ENCODE results near the gene CCDC69. TPM values are rescaled to one million over a fixed set of nuclear protein-coding genes. Genes with fewer than 3 reads are reported as not detected.
"Not testable (repeated sequence)": the region's sequence is repeated elsewhere in the genome, so short reads cannot be mapped to it uniquely, and the experiment has no call there.

The CCDC69 gene
- total RNA-seq, 4 donors from 2014 or later = 204 to 317 (median 256) TPM

DNA sequence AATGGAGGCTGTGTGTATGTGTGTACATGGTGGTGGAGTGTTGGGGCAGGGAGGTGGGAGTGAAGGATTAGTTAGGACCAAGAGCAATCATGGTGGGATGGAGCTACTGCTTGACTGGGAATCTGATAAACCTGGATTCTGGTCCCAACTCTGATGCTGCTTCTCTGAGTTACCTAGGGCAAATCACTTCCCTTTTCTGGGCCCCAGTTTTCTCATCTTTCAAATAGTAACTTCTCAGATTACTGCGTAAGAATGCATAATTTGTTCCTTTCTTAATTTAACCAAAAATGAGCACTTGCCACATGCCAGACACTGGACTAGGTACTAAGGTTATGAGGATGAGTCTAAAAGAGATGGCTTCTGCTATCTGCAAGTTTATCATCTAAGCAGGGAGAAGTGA lies 45.5 kb downstream of the CCDC69 start:
- Histone ChIP-seq H3K9me3 (no peaks in the 10 kb centered on the region), H3K27ac (no peak overlapping the region), H3K36me3 (peaks cover 0 to 61% of the 10 kb centered on the region in 2 donors), H3K4me3 (no peak overlapping the region), H3K27me3 (no peaks in the 10 kb centered on the region), H3K4me1 (peaks cover 0 to 10% (median 6%) of the 10 kb centered on the region in 3 donors)
- no peak for ATAC-seq
- TF ChIP-seq, protein P1, sequence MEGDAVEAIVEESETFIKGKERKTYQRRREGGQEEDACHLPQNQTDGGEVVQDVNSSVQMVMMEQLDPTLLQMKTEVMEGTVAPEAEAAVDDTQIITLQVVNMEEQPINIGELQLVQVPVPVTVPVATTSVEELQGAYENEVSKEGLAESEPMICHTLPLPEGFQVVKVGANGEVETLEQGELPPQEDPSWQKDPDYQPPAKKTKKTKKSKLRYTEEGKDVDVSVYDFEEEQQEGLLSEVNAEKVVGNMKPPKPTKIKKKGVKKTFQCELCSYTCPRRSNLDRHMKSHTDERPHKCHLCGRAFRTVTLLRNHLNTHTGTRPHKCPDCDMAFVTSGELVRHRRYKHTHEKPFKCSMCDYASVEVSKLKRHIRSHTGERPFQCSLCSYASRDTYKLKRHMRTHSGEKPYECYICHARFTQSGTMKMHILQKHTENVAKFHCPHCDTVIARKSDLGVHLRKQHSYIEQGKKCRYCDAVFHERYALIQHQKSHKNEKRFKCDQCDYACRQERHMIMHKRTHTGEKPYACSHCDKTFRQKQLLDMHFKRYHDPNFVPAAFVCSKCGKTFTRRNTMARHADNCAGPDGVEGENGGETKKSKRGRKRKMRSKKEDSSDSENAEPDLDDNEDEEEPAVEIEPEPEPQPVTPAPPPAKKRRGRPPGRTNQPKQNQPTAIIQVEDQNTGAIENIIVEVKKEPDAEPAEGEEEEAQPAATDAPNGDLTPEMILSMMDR (IDR thresholded peaks at IDR 0.05) = no peak
- TF ChIP-seq POLR2AphosphoS5 (IDR thresholded peaks at IDR 0.05) (no peak), EP300 (IDR thresholded peaks at IDR 0.05) (no peak), POLR2A (IDR thresholded peaks at IDR 0.05) (no peak)
- WGBS, 2 donors (ENCODE audit: low coverage in 1 of 2) = 71% methylated on average over 1 of the region's 1 CpG; no CpG with 5 or more reads in 1 of the 2 donors

DNA sequence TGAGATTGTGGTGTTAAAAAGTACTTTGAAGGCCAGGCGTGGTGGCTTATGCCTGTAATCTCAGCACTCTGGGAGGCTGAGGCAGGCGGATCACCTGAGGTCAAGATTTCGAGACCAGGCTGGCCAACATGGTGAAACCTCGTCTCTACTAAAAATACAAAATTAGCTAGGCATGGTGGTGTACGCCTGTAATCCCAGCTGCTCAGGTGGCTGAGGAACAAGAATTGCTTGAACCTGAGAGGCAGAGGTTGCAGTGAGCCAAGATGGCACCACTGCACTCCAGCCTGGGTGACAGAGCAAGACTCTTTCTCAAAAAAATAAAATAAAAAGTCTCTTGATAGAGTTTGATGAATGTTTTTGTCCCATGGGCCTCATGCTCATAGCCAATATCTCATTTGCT lies 47.6 kb downstream of the CCDC69 start:
- not testable (repeated sequence) for H3K4me3 ChIP-seq, H3K9me3 ChIP-seq, ATAC-seq, H3K27ac ChIP-seq, H3K4me1 ChIP-seq, H3K27me3 ChIP-seq
- peaks cover 0 to 40% of the 10 kb centered on the region in 2 donors for H3K36me3 ChIP-seq
- WGBS, 2 donors (ENCODE audit: low coverage in 1 of 2) = 97 to 100% methylated on average over 1 to 5 of the region's 5 CpGs

DNA sequence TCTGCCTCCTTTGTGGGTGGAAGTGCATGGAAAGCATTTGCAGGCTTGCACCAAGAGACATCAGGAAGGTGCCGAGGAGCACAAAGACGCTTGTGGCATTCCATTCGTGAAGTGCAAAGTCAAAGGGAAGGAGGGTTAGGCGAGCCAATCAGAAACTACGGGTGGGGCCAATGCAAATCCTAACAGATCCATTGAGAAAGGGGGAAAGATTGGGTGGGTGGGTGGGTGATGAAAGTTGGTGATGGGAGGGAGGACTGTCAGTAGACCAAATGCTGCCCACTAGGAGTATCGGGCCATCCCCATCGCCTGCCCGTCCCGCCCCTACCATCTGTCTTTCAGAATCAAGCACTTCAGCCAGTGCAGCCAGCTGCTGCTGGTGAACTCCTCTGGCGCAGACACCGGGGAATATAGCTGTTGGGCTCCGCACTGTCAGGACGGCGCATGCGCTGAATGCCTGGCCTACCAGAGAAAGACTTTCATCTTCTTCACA lies 49.2 kb downstream of the CCDC69 start:
- ATAC-seq = peak; percentile 46
- TF ChIP-seq EP300 (IDR thresholded peaks at IDR 0.05) = no peak
- no peak for TF ChIP-seq POLR2A (IDR thresholded peaks at IDR 0.05)
- TF ChIP-seq, protein P1 (IDR thresholded peaks at IDR 0.05) = no peak
- no peak for TF ChIP-seq POLR2AphosphoS5 (IDR thresholded peaks at IDR 0.05)
- Histone ChIP-seq H3K4me3 (peak overlapping the region in 1 of 2 donors; percentile 25), H3K4me1 (peaks cover 0 to 10% (median 6%) of the 10 kb centered on the region in 3 donors), H3K27me3 (no peaks in the 10 kb centered on the region), H3K9me3 (no peaks in the 10 kb centered on the region), H3K27ac (peak overlapping the region in 3 of 4 donors; percentile 26 to 66 (median 60)), H3K36me3 (peaks cover 0 to 24% of the 10 kb centered on the region in 2 donors)
- WGBS, 2 donors (ENCODE audit: low coverage in 1 of 2) = 63 to 77% methylated on average over 3 to 11 of the region's 15 CpGs

DNA sequence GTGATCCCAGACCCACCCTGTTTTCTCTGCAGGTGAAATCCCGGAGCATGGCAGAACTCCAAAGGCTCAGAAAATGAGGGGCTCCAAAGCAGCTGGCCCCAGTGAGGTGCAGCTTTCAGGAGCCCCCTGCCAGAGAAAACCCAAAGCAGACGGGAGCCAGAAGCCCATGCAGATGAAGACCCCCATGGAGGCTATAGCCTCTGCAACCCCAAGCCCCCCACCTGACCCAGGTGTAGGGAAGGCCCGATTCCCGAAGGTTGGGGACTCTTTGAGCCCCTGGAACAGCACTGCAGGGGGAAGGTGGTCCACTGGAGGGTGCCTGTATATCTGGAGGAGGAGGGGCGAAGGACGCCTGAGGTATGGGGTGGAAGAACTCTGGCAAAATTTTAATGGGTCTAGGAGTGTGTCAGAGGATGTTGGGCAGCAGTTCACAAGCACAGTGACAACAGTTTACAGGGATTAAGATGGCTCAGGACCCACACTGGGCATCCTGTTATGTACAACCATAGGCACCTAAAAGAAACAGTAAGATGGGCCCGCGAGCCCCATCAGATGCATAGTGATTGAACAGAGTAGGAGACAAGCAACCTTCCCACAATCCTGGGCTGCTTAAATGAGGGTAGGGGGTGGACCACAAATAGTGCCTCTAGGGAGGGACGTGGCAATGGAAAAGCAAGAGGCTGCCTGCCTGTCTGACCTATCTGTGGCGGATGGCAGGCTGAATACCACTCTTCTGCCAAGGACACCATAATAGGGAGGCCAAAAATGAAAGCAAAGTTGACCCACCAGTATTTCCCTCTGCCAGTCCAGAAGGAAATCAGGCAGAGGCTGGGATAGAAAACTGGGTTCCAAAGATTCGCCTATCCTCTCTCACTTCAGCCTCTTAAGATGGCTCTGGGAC lies 49.9 kb downstream of the CCDC69 start:
- Histone ChIP-seq H3K27ac (peak overlapping the region; percentile 10 to 66 (median 43)), H3K4me3 (peak overlapping the region in 1 of 2 donors; percentile 25), H3K4me1 (peaks cover 0 to 15% (median 11%) of the 10 kb centered on the region in 3 donors), H3K27me3 (no peaks in the 10 kb centered on the region), H3K36me3 (peaks cover 0 to 17% of the 10 kb centered on the region in 2 donors), H3K9me3 (no peaks in the 10 kb centered on the region)
- TF ChIP-seq POLR2A (IDR thresholded peaks at IDR 0.05) (no peak), POLR2AphosphoS5 (IDR thresholded peaks at IDR 0.05) (peak; percentile 8), EP300 (IDR thresholded peaks at IDR 0.05) (no peak)
- TF ChIP-seq, protein P1 (IDR thresholded peaks at IDR 0.05) = no peak
- 80 to 84% methylated on average over 1 to 5 of the region's 11 CpGs for WGBS, 2 donors (ENCODE audit: low coverage in 1 of 2)
- ATAC-seq = peak; percentile 8

DNA sequence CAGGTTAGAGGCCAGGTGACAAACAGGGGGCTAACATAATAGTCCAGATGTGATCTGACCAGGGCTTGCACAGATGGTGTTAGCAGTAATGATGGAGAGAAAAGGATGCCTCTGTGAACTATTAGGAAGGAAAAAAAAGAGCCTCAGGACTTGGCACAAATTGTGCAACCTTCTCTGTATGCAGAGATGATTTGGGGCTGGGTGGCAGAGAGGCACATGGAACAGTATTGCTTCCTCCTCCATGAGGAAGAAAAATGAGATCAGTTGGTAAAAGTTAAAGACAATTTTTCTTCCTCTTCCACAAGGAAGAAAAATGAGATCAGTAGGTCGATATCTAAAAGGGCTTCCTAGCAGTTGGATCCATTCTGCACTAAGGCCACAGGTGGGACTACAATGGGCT lies 52.4 kb downstream of the CCDC69 start:
- no peak for TF ChIP-seq POLR2A (IDR thresholded peaks at IDR 0.05)
- WGBS, 2 donors (ENCODE audit: low coverage in 1 of 2) = 86% methylated on average over 1 of the region's 1 CpG; no CpG with 5 or more reads in 1 of the 2 donors
- Histone ChIP-seq H3K36me3 (no peaks in the 10 kb centered on the region), H3K27ac (no peak overlapping the region), H3K4me3 (no peak overlapping the region), H3K9me3 (no peaks in the 10 kb centered on the region), H3K4me1 (peaks cover 0 to 21% (median 14%) of the 10 kb centered on the region in 3 donors), H3K27me3 (no peaks in the 10 kb centered on the region)
- ATAC-seq = no peak
